Stimulated activated CD8-positive, alpha-beta memory T cell treated with anti-CD3 and anti-CD28 coated beads, Interleukin-12 subunit alpha, Interleukin-12 subunit beta, amount 100 ng/mL, for 4 hours (primary cell): ENCODE measurements around the gene ZSWIM8.
A peak's percentile ranks its signal among the peaks of the same experiment; 100 is the strongest.
"Not testable (repeated sequence)": the region's sequence is repeated elsewhere in the genome, so short reads cannot be mapped to it uniquely, and the experiment has no call there.

Source experiments
- DNase-seq: peaks from one replicate; pipeline ENCODE4 v3.0.0-alpha.2; 2020; ENCODE audit warnings: low read depth

Gene ZSWIM8, protein sequence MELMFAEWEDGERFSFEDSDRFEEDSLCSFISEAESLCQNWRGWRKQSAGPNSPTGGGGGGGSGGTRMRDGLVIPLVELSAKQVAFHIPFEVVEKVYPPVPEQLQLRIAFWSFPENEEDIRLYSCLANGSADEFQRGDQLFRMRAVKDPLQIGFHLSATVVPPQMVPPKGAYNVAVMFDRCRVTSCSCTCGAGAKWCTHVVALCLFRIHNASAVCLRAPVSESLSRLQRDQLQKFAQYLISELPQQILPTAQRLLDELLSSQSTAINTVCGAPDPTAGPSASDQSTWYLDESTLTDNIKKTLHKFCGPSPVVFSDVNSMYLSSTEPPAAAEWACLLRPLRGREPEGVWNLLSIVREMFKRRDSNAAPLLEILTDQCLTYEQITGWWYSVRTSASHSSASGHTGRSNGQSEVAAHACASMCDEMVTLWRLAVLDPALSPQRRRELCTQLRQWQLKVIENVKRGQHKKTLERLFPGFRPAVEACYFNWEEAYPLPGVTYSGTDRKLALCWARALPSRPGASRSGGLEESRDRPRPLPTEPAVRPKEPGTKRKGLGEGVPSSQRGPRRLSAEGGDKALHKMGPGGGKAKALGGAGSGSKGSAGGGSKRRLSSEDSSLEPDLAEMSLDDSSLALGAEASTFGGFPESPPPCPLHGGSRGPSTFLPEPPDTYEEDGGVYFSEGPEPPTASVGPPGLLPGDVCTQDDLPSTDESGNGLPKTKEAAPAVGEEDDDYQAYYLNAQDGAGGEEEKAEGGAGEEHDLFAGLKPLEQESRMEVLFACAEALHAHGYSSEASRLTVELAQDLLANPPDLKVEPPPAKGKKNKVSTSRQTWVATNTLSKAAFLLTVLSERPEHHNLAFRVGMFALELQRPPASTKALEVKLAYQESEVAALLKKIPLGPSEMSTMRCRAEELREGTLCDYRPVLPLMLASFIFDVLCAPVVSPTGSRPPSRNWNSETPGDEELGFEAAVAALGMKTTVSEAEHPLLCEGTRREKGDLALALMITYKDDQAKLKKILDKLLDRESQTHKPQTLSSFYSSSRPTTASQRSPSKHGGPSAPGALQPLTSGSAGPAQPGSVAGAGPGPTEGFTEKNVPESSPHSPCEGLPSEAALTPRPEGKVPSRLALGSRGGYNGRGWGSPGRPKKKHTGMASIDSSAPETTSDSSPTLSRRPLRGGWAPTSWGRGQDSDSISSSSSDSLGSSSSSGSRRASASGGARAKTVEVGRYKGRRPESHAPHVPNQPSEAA (N-terminal part only)

DNA sequence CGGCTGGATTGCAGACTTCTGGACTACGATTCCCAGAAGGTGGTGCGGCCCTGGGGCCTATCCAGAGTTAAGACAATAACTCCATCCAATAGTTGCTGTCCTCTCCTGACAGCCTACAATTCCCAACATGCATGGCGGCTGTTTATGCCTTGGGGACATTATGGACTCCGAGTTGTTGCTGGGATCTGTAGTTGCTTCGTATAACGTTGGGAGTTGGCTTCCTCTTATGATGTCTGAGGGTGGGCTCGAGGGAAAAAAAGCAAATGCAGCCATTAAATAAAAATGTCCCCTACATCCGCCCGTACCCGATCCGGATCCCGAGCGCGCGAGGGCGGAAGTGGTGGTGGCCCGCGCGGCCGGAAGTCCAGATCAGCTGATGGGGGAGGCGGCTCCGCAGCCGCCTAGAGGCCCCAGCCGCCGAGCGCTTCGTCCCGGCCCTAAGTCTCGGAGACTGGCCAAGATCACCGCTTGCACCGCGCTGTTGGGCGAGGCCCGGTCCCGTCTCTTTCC lies at the start of gene ZSWIM8:
Gene ZSWIM8 (plus strand): TSS at position 396 of the 510 bp plus-strand sequence. CDS start 273 bp downstream, outside the sequence.
- peak; percentile 78 for DNase-seq

DNA sequence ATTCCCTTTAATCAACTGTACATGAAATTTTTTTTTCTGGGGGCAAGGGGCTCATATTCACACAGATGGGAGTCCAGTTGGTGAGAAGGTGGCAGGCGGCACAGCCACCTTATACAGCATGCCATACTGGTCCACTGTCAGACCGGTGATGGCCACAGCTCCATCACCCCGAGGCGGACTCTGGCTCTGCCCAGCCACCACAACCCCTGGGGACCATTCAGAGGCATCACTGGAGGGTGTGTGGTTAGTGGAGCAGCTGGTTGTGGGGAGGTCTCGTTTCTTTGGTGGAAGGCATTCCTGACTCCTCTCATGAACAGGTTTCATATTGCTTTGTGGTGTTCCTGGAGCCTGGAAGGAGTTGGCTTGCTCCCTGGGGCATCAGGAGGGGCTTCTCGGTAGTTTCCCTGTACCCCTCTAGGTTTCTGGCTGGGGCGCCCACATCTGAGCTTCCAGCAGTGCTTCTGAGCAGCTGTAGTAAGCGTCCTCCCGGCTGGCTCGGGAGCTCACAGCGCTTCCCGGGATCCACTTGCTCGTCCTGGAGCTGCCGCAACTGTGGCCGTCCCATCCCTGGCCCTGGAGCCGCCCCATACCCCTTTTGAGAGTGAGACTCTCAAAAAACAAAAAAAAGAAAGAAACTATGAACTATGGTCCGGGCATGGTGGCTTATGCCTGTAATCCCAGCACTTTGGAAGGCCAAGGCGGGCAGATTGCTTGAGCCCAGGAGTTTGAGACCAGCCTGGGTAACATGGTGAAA lies 44.7 kb upstream of the ZSWIM8 start:
- DNase-seq = not testable (repeated sequence)

DNA sequence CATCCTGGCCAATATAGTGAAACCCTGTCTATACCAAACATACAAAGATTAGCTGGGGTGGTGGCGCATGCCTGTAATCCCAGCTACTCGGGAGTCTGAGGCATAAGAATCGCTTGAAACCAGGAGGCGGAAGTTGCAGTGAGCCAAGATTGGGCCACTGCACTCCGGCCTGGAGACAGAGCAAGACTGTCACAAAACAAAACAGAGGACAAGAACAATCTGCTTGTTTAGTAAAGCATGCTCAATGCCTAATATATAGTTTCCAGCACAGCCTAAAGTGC lies 43.0 kb upstream of the ZSWIM8 start:
- DNase-seq = no peak

DNA sequence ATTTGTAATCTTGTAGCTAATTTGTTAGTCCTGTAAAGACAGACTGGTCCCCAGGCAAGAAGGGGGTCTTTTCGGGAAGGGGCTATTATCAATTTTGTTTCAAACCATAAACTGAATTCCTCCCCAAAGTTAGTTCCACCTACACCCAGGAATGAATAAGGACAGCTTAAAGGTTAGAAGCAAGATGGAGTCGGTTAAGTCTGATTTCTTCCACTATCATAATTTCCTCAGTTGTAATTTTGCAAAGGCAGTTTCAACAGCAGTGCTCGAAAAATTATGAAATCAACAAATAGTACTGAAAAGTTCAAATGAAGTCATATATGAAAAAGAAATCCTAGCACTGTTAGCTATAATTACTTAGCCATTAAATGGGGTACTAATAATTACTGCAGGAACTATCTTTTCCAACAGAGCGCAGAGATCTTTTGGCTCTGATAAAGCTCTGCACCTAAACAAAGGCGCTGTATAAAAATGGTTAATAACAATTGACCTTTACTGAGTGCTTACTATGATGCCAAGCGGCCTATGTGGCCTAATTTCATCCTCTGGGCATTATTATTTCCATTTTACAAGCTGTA lies 42.0 kb upstream of the ZSWIM8 start:
- DNase-seq = no peak

DNA sequence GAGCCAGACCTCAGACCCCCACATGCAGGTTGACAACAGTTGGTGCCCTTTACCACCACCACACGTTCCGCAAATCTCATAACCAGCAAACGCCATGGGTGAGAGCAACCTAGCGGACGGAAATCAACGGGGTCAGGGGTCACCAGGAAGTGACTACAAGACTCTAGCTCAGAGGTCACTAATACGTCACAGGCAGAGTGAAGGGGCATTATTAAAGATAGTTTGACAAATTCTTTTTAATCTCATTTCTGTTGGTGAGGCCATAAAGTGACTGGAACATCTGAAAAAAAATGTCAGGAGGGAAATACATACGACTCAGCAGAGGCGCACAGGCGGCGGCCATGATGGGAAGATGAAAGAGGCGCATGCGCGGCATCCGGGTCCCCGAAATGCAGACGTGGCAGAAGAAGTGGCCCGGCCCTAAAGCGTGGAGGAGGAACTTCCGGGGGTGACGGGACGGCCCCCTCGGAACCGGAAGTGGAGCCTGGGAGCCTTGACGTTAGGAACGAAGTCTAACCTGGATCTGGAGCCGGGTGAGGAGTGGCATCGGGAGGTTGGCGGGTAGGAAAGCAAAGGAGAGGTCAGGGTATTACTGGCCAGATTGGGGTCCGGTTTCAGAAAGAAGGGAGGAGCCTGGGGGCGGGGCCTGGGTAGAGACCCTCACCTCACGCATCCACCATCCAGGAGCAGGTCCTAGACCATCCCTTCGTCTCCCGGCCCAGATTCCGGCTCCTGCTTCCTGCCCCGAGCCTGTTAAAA lies 41.3 kb upstream of the ZSWIM8 start, which contains the start of gene SEC24C:
Gene SEC24C (plus strand): TSS at position 468 of the 759 bp plus-strand sequence. CDS start 2,461 bp downstream, outside the sequence.
- peak; percentile 89 for DNase-seq

DNA sequence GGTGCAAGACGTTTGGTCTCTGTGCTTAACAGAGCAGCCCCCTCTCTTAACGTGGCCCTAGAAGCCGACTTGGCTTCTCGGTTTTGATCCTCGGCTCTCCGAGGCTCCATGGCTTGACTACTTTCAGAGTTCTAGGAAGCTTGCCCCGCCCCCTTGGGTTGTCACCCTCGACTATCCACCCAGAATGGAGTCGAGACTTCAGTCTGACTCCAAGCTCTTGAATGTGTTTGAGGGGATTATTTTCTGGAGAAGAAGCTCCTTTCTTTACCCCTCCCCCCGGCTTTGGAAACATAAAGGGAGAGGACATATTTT lies 40.8 kb upstream of the ZSWIM8 start:
- DNase-seq = no peak

DNA sequence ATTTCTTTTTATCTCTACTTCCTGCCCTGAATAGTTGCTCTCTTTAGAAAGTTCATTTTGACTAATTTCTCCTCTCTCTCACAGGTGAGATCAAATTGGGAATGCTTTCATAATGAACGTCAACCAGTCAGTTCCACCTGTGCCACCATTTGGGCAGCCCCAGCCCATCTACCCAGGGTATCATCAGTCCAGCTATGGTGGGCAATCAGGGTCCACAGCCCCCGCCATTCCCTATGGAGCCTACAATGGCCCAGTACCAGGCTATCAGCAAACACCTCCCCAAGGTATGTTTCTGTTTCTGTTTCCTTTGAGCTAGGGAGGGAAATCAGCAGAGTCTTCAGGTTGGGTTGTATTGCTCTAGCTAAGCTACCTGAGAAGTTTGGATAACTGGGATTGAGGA lies 38.7 kb upstream of the ZSWIM8 start:
- no peak for DNase-seq

DNA sequence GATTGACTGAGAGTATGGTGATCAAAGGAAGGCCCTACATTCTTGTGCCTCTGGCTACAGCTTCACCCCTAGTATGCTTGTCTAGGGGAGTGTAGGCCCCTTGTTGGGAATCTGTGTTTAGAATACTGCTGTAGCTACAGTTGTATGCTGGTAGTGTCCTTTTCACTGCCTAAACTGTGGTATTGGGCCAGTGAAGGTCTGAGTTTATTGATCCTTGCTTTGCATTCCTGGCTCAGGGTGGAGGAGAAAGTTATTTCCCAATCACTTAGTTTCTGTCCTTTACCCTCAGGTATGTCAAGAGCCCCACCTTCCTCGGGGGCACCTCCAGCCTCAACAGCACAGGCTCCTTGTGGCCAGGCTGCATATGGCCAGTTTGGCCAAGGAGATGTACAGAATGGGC lies 34.6 kb upstream of the ZSWIM8 start:
- DNase-seq = no peak

DNA sequence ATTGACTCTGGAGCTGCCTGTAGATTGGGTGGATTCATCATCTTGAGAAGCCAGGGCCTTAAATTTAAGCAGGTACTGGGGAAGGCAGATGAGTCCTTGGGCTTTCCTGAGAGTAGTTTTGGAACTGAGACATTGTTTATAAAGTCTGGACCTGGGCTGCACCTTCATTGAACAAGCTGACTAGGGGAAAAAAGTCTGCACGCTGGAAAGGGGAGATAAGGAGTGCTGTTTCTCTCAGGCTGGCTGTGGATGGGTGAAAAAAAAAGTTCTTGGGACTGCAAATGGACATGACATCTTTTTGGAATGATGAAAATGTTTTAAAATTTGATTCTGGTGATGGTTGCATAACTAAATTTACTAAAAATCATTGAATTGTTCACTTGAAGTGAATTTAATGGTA lies 29.2 kb upstream of the ZSWIM8 start:
- no peak for DNase-seq

DNA sequence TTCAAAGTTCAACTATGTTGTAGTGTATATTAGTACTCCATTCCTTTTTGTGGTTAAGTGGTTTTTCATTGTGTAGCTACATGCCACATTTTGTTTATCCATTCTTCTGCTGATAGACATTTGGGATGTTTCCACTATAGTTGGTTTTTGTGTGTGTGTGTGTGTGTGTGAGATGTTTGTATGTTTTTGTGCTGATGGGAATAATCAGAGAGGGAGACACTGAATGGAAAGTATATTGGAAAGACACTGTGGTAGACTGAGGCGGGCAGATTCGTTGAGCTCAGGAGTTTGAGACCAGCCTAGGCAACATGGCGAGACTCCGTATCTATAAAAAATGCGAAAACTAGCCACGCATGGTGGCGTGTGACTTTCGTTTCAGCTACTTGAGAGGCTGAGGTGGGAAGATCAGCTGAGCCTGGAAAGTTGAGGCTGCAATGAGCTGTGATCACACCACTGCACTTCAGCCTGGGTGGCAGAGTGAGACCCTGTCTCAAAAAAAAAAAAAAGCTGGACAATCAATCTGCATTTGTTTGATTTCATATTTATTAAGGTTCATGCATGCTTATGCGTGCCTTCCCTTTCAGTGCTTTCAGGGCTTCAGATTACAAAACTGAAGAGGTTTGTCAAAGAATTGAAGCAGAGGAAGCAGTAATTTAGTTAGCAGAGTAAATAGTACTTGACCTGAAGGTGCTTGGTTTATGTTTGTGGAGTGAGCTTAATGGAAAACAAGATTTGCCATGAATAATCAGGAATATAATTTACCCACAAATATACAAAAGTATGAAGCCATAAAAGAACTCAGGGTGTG lies 26.5 kb upstream of the ZSWIM8 start:
- no peak for DNase-seq

DNA sequence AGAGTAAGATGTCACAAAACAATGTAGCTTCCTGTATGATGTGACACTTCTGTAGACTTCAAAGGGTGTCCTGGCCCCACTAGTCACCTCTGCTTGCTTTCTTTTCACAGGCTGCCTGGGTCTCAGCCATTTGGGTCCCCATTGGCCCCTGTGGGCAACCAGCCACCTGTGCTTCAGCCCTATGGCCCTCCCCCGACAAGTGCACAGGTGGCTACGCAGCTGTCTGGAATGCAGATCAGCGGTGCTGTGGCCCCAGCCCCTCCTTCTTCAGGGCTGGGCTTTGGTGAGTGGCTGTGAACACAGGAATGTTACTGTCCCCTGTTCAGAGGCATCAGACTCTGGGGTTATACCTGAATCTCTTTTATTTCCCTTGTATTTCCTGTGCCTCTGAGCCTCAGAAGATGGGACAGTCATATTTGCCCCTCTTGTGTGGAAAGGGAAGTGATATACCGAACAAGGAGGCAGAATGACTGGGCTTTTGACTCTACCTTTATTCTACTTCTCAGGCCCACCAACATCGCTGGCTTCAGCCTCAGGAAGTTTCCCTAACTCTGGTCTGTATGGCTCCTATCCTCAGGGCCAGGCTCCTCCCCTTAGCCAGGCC lies 25.8 kb upstream of the ZSWIM8 start:
- DNase-seq = peak; percentile 36

DNA sequence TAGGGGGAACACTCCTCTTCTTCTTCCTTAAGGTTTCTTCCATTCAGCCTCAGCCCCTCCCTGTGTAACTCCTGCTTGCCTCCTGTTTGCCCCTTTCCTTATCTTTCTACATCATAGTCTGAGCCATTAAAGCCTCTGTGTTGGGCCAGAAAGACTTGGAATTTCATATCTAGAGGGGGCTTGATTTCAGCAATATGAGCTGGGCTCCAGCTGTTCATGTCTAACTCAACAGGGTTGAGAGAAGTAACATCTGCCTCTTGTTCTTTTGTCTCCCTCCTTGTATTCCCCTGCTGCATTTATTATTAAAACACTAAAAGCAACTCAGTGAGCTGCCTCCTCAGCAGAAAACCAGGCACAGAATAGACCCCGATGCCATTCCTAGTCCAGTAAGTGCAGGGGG lies 23.6 kb upstream of the ZSWIM8 start:
- no peak for DNase-seq

DNA sequence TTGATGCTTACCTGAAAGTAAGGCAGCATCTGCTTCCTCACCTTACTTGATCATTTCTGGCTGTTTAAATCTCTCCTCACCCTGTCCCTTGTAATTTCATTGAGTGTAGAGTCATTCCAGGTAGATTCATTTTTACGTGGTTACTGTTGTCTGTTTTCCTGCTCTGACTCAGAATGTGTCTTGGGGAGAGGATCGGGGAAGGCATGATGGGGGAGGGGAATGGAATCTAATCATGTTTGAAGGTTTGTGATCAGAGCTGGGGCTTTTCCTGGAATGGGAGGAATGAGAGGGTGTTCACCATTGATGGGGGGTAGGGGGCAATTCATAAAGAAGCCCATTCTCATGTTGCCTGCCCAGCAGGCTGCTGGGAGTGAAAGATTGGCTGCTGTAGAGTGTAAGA lies 22.5 kb upstream of the ZSWIM8 start:
- no peak for DNase-seq

DNA sequence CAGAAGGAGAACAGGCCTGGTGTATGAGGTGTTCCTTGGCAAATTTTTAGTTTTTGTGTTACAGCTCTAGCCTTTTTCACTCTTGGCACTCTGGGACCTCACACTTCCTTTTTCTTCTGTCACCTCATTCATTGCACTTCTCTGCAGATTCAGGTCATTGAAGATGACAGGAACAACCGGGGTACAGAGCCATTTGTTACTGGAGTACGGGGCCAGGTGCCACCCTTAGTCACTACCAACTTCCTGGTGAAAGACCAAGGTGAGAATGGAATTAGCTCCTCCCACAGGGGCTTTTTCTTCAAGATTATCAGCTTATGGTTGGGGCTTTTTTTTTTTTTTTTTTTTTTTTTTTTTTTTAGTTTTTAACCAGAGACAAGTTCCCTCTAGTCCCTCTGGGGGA lies 22.1 kb upstream of the ZSWIM8 start:
- no peak for DNase-seq

DNA sequence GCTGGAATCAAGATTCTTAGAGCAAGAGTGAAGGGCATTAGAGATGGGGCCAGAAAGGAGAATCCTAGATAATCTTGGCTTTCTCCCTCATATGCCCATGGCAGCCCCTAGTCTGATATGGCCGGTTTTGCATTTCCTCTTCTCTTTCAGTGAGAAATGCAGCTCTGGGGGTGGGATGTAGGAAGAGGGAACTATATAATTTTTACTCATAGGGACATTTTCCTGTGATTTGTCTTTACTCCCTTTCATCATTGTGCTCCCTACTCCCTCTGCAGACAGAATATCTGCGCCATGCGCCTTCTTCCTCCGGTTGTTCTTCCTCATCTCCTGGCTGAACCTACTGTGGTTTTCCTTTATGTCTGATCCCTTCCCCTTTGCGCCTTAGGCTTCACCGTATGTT lies 20.3 kb upstream of the ZSWIM8 start:
- DNase-seq = no peak

DNA sequence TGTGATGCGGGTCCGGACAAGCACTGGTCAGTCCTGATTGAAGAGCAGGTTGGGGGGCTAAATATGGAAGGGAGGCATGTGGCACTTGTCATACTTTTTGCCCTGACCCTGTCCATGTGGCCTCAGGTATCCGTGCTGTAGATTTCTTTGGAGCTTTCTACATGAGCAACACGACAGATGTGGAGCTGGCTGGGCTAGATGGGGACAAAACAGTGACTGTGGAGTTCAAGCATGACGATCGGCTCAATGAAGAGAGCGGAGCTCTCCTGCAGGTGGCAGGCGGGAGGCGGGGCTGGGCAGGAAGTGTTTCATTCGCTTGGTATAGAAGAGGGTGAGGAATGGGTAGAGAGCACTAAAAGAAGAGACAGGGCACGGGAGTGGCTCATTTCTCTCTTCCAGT lies 16.5 kb upstream of the ZSWIM8 start:
- no peak for DNase-seq

DNA sequence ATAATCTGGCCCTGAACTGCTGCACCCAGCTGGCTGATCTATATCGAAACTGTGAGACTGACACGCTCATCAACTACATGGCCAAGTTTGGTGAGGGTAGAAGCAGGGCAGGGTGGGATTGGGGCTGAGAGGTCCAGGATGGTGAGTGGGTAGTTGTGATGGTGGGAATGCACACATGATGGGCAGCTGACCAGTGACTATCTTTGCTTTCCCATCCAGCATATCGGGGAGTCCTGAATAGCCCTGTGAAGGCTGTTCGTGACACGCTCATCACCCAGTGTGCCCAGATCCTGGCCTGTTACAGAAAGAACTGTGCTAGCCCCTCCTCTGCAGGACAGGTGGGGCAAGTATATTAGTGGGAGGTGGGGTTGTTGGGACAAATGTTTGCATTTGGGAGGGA lies 16.0 kb upstream of the ZSWIM8 start:
- DNase-seq = no peak

DNA sequence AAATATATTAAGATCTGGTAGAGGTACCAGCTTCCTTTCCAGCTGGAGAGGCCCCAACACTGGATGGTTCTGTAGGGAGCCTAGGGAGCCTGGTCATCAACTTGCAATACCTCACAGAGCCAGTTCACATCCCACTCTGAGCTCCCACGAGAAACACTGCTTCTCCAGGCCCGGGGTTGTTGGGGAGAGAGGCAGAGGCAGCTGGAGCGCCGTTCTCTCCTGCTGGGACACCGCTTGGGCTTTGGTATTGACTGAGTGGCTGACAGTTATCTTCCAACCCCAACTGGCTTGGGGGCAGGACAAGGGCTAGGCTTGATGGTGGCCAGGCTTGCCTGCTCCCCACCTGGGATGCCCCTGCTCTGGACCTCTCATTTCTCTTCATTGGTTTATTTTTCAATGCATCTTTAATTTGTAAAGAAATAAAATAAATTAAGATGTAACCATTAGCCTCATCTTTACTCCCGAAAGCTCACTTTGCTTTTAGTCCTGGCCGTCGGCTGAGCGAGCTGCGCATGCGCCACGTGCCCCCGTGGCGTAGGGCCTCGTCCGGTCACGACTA lies 13.6 kb upstream of the ZSWIM8 start:
- no peak for DNase-seq
